Stromal cell of bone marrow (primary cell): ENCODE measurements around the gene FREM2.
A peak's percentile ranks its signal among the peaks of the same experiment; 100 is the strongest.

Experiments
- DNase-seq: peaks from one replicate; pipeline ENCODE4 v3.0.0-alpha.2; 2012; ENCODE audit warnings: low read depth

Gene FREM2

GRCh38 chr13:38758277-38758676 is 71.4 kb downstream of the FREM2 start:
- no peak for DNase-seq

GRCh38 chr13:38759390-38759789 is 72.5 kb downstream of the FREM2 start:
- no peak for DNase-seq

- DNase-seq, result peak; percentile 10
These were observed 76.8 kb downstream of the FREM2 start for GRCh38 chr13:38763446-38764381.

- no peak for DNase-seq
These were observed 79.9 kb downstream of the FREM2 start for GRCh38 chr13:38766799-38767198.

GRCh38 chr13:38767506-38768265 is 80.8 kb downstream of the FREM2 start:
- DNase-seq, result no peak

- DNase-seq, result no peak
These were observed 82.6 kb downstream of the FREM2 start for GRCh38 chr13:38769526-38769925.

GRCh38 chr13:38775085-38775484 is 88.2 kb downstream of the FREM2 start:
- DNase-seq, result no peak

GRCh38 chr13:38777347-38778119 is 90.7 kb downstream of the FREM2 start:
- DNase-seq, result no peak

- no peak for DNase-seq
These were observed 94.7 kb downstream of the FREM2 start for GRCh38 chr13:38781539-38781938.

- no peak for DNase-seq
These were observed 97.4 kb downstream of the FREM2 start for GRCh38 chr13:38784036-38784880.

GRCh38 chr13:38785042-38785441 is 98.2 kb downstream of the FREM2 start:
- DNase-seq, result no peak

GRCh38 chr13:38785490-38785889 is 98.6 kb downstream of the FREM2 start:
- no peak for DNase-seq

- DNase-seq, result no peak
These were observed 100.7 kb downstream of the FREM2 start for GRCh38 chr13:38787550-38787949.

- DNase-seq, result no peak
These were observed 110.0 kb downstream of the FREM2 start for GRCh38 chr13:38796890-38797289.

- no peak for DNase-seq
These were observed 116.7 kb downstream of the FREM2 start for GRCh38 chr13:38803531-38803930.

- DNase-seq, result no peak
These were observed 117.2 kb downstream of the FREM2 start for GRCh38 chr13:38804061-38804460.

GRCh38 chr13:38804536-38804935 is 117.7 kb downstream of the FREM2 start:
- no peak for DNase-seq

- DNase-seq, result no peak
These were observed 127.5 kb downstream of the FREM2 start for GRCh38 chr13:38814331-38814730.

GRCh38 chr13:38819053-38819452 is 132.2 kb downstream of the FREM2 start:
- DNase-seq, result no peak

GRCh38 chr13:38819596-38819995 is 132.7 kb downstream of the FREM2 start:
- DNase-seq, result no peak

GRCh38 chr13:38821770-38822551 is 135.1 kb downstream of the FREM2 start:
- no peak for DNase-seq
